CD4-positive, alpha-beta T cell (primary cell): ENCODE data around the gene MROH8. TPM values are rescaled to one million over a fixed set of nuclear protein-coding genes. Genes with fewer than 3 reads are reported as not detected.

Source experiments
- ATAC-seq: fragments of 200-7000 bp; cut with Tn5 transposase; one replicate; pipeline ENCODE4 v1.10.0; 2022; ENCODE audit warnings: mild to moderate bottlenecking; ENCODE audit not compliant: poor library complexity
- CTCF ChIA-PET: fragments of 350-600 bp; sonication (Branson Sonifier 250); formaldehyde crosslinking; loops from one replicate; lab custom pipeline; 2021; ENCODE audit warnings: antibody characterized with exemption, inconsistent platforms; lab: Charles Lee
- POLR2A ChIA-PET: fragments of 350-600 bp; sonication (Branson Sonifier 250); formaldehyde crosslinking; loops from one replicate; lab custom pipeline; 2021; ENCODE audit warnings: antibody characterized with exemption, inconsistent platforms; lab: Charles Lee
- DNase-seq, 14 experiments: peaks; one replicate each; pipeline ENCODE4 v3.0.0-alpha.2; 2013 to 2020; ENCODE audit warnings: mixed read lengths in 2 of 14
- H3K27ac ChIP-seq, 2 donors: one replicate each; pipeline versions ENCODE4 v1.5.1 to v1.7.0; 2013; ENCODE audit warnings: low read length in 2 of 2, low read depth in 1 of 2, mild to moderate bottlenecking in 1 of 2
- H3K27me3 ChIP-seq, 2 experiments: 1 replicate in 1 of 2; 2 replicates in 1 of 2; pipeline versions ENCODE4 v1.6.1 to v1.7.0; 2013; ENCODE audit warnings: low read length in 2 of 2, control low read depth in 1 of 2, mild to moderate bottlenecking in 1 of 2, moderate library complexity in 1 of 2; ENCODE audit not compliant: insufficient read depth in 2 of 2, control insufficient read depth in 1 of 2
- H3K36me3 ChIP-seq: one replicate; pipeline ENCODE4 v1.6.1; 2013; ENCODE audit warnings: low read length, control low read depth; ENCODE audit not compliant: insufficient read depth
- H3K4me1 ChIP-seq: one replicate; pipeline ENCODE4 v1.6.1; 2013; ENCODE audit warnings: low read length, control low read depth; ENCODE audit not compliant: insufficient read depth
- H3K4me3 ChIP-seq: one replicate; pipeline ENCODE4 v1.5.1; 2013; ENCODE audit warnings: mild to moderate bottlenecking, low read length, moderate library complexity
- H3K9me3 ChIP-seq, 2 experiments: 1 replicate in 1 of 2; 2 replicates in 1 of 2; pipeline versions ENCODE4 v1.6.1 to v1.7.0; 2013; ENCODE audit warnings: low read length in 2 of 2, mild to moderate bottlenecking in 2 of 2, control low read depth in 1 of 2, moderate library complexity in 1 of 2; ENCODE audit not compliant: control insufficient read depth in 1 of 2, insufficient read depth in 1 of 2
- H3K27ac Mint-ChIP-seq: one replicate; pipeline ENCODE4 v1.8.0; 2020; ENCODE audit warnings: mixed read lengths
- H3K27me3 Mint-ChIP-seq: one replicate; pipeline ENCODE4 v1.8.0; 2021; ENCODE audit warnings: mixed read lengths
- H3K36me3 Mint-ChIP-seq: one replicate; pipeline ENCODE4 v1.8.0; 2021; ENCODE audit warnings: low read depth, mixed read lengths
- H3K4me1 Mint-ChIP-seq: one replicate; pipeline ENCODE4 v1.8.0; 2021; ENCODE audit warnings: low read depth, mixed read lengths
- H3K4me3 Mint-ChIP-seq: one replicate; pipeline ENCODE4 v1.8.0; 2020; ENCODE audit warnings: mild to moderate bottlenecking, mixed read lengths
- H3K9me3 Mint-ChIP-seq: one replicate; pipeline ENCODE4 v1.8.0; 2020; ENCODE audit warnings: mixed read lengths
- CTCF ChIP-seq: fragments of 200-600 bp; IDR thresholded peaks from one replicate; pipeline ENCODE4 v1.8.0; 2022; ENCODE audit warnings: antibody characterized with exemption, mild to moderate bottlenecking
- intact Hi-C, 2 experiments: fragments of 100-400 bp; cut with DNase I in 1 of 2; cut with micrococcal nuclease in 1 of 2; formaldehyde crosslinking; loops; one replicate each; pipeline versions ENCODE4 v1.15.1 to v1.9.0; 2023 to 2025; cut with DNase I, micrococcal nuclease
- total RNA-seq, 174 experiments: library from RNA in 2 of 174; stranded (reverse) in 2 of 174; gene quantifications; one replicate each; pipeline ENCODE4 v1.2.3 and lab custom pipeline; 2021 to 2026

The MROH8 gene
- total RNA-seq, 2 experiments from 2014 or later: 1.1 to 1.2 TPM

- no peak overlapping the region for H3K4me3 Mint-ChIP-seq
- no peaks in the 10 kb centered on the region for H3K9me3 Mint-ChIP-seq
- Histone ChIP-seq H3K27me3 (no peaks in the 10 kb centered on the region), H3K27ac (no peak overlapping the region), H3K4me3 (no peak overlapping the region), H3K36me3 (peaks cover 95% of the 10 kb centered on the region), H3K9me3 (no peaks in the 10 kb centered on the region), H3K4me1 (peaks cover 4% of the 10 kb centered on the region)
- TF ChIP-seq CTCF: no peak
- ChIA-PET POLR2A (no interaction called here), CTCF (interaction anchor here (1.3 to 1.6 kb wide), 3 partner anchors 10 to 24 kb away, joined by 3 to 4 read pairs (median 3); no protein-coding TSS in a partner anchor)
- H3K27me3 Mint-ChIP-seq: no peaks in the 10 kb centered on the region
- H3K27ac Mint-ChIP-seq: no peak overlapping the region
- DNase-seq (no peak), ATAC-seq (no peak)
- H3K36me3 Mint-ChIP-seq: peaks cover 90% of the 10 kb centered on the region
- peaks cover 23% of the 10 kb centered on the region for H3K4me1 Mint-ChIP-seq
- intact Hi-C loops: loop anchor here in 1 of 2 experiments (1.0 kb wide), 1 partner anchor 333 kb away; no protein-coding TSS in a partner anchor
These were observed 22.4 kb upstream of the MROH8 start for GRCh38 chr20:37201827-37202162.

DNA sequence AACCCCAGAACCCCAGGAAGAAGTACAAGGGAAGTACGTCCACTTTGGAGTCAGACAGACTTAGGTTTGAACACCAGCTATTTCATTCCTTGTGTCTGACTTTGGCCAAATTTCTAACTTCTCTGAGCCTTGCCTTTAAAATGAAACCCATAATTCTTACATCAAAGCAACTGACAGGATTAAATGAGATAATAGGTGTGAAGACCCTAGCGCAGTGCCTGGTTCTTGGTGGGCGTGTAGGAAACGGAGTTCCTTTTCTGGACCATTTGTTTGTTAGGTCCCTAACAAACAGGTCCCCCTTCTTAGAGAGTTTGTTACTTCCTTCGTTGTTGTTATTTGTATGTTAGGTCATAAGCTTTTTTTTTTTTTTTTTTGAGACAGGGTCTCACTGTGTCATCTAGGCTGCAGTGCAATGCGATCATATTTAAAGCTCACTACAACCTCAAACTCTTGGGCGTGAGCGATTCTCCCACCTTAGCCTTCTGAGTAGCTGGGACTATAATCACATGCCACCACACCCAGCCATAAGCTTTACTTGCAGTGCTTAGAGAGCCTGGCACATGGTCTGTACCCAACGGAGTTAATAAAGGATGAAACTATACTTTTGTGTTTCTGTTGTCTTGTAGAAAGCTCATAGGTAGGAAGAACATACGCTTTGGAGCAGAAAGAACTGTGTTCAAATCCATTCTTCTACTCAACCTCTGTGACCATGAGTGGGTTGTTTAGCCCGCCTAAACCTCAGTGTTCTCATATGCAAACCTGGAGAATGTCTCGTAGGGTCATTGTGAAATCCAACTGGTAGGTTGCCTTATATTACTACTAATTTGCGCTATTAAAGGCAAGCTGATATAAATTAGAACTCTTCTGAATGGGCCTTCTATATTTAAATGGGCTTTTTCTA is 21.8 kb upstream of the MROH8 start:
- Histone ChIP-seq H3K27me3 (no peaks in the 10 kb centered on the region), H3K4me1 (peaks cover 9% of the 10 kb centered on the region), H3K27ac (no peak overlapping the region), H3K36me3 (peaks cover 94% of the 10 kb centered on the region), H3K4me3 (no peak overlapping the region), H3K9me3 (no peaks in the 10 kb centered on the region)
- Mint-ChIP-seq H3K4me1 (peaks cover 29% of the 10 kb centered on the region), H3K36me3 (peaks cover 89% of the 10 kb centered on the region), H3K27ac (no peak overlapping the region), H3K4me3 (no peak overlapping the region), H3K27me3 (no peaks in the 10 kb centered on the region), H3K9me3 (no peaks in the 10 kb centered on the region)
- ATAC-seq (no peak), DNase-seq (no peak)
- POLR2A ChIA-PET: no interaction called here
- no peak for TF ChIP-seq CTCF
- CTCF ChIA-PET: interaction anchor here (0.6 to 1.6 kb wide), 4 partner anchors 9 to 23 kb away, joined by 3 to 4 read pairs (median 3); no protein-coding TSS in a partner anchor
- intact Hi-C loops: no loop called here

GRCh38 chr20:37200376-37200775 is 21.0 kb upstream of the MROH8 start:
- POLR2A ChIA-PET: no interaction called here
- Histone ChIP-seq H3K4me1 (peaks cover 15% of the 10 kb centered on the region), H3K36me3 (peaks cover 86% of the 10 kb centered on the region), H3K9me3 (no peaks in the 10 kb centered on the region), H3K4me3 (no peak overlapping the region), H3K27me3 (no peaks in the 10 kb centered on the region), H3K27ac (no peak overlapping the region)
- H3K27me3 Mint-ChIP-seq: no peaks in the 10 kb centered on the region
- peaks cover 34% of the 10 kb centered on the region for H3K4me1 Mint-ChIP-seq
- H3K9me3 Mint-ChIP-seq: no peaks in the 10 kb centered on the region
- TF ChIP-seq CTCF: no peak
- intact Hi-C loops: no loop called here
- CTCF ChIA-PET: interaction anchor here (0.6 to 1.6 kb wide), 2 partner anchors 10 to 22 kb away, joined by 3 read pairs; no protein-coding TSS in a partner anchor
- ATAC-seq (no peak), DNase-seq (no peak)
- no peak overlapping the region for H3K4me3 Mint-ChIP-seq
- H3K36me3 Mint-ChIP-seq: peaks cover 86% of the 10 kb centered on the region
- no peak overlapping the region for H3K27ac Mint-ChIP-seq
